ENCODE data around the gene GNG13.

DNA sequence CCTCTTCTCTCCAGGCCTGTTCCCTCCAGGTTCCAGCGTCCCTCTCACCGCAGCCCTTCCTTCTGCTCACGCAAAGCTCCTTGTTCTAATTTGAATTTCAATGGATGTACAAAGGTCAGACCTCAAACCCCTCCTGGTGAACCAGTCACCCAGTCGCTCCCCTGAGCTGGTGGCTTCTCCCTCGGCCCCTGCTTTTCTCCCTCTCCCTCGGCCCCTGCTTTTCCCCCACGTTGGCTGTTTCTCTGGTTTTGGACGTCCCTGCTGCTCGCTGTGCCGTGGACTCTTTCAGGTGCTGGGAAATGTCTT, 48.6 kb downstream of the GNG13 start:
- TF ChIP-seq EP300 (IDR thresholded peaks at IDR 0.05; ENCODE audit: borderline replicate concordance) (no peak), YY1 (IDR thresholded peaks at IDR 0.05; ENCODE audit: low read depth) (no peak), EGR1 (IDR thresholded peaks at IDR 0.05) (no peak), RAD21 (IDR thresholded peaks at IDR 0.05; ENCODE audit: low read depth) (no peak), TEAD4 (IDR thresholded peaks at IDR 0.05) (no peak), CEBPB (IDR thresholded peaks at IDR 0.05) (no peak), TAF1 (IDR thresholded peaks at IDR 0.05; ENCODE audit: low read depth) (no peak), CREB1 (IDR thresholded peaks at IDR 0.05; ENCODE audit: low read depth) (no peak), ZBTB7A (IDR thresholded peaks at IDR 0.05; ENCODE audit: low read depth) (no peak), FOXM1 (IDR thresholded peaks at IDR 0.05; ENCODE audit: borderline replicate concordance, low read depth) (no peak), TCF12 (IDR thresholded peaks at IDR 0.05; ENCODE audit: low read depth) (no peak)
- TF ChIP-seq, protein P1, sequence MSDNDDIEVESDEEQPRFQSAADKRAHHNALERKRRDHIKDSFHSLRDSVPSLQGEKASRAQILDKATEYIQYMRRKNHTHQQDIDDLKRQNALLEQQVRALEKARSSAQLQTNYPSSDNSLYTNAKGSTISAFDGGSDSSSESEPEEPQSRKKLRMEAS (IDR thresholded peaks at IDR 0.05) = no peak
- TF ChIP-seq, protein P2, sequence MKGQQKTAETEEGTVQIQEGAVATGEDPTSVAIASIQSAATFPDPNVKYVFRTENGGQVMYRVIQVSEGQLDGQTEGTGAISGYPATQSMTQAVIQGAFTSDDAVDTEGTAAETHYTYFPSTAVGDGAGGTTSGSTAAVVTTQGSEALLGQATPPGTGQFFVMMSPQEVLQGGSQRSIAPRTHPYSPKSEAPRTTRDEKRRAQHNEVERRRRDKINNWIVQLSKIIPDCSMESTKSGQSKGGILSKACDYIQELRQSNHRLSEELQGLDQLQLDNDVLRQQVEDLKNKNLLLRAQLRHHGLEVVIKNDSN (IDR thresholded peaks at IDR 0.05) = no peak
- TF ChIP-seq, protein P3, sequence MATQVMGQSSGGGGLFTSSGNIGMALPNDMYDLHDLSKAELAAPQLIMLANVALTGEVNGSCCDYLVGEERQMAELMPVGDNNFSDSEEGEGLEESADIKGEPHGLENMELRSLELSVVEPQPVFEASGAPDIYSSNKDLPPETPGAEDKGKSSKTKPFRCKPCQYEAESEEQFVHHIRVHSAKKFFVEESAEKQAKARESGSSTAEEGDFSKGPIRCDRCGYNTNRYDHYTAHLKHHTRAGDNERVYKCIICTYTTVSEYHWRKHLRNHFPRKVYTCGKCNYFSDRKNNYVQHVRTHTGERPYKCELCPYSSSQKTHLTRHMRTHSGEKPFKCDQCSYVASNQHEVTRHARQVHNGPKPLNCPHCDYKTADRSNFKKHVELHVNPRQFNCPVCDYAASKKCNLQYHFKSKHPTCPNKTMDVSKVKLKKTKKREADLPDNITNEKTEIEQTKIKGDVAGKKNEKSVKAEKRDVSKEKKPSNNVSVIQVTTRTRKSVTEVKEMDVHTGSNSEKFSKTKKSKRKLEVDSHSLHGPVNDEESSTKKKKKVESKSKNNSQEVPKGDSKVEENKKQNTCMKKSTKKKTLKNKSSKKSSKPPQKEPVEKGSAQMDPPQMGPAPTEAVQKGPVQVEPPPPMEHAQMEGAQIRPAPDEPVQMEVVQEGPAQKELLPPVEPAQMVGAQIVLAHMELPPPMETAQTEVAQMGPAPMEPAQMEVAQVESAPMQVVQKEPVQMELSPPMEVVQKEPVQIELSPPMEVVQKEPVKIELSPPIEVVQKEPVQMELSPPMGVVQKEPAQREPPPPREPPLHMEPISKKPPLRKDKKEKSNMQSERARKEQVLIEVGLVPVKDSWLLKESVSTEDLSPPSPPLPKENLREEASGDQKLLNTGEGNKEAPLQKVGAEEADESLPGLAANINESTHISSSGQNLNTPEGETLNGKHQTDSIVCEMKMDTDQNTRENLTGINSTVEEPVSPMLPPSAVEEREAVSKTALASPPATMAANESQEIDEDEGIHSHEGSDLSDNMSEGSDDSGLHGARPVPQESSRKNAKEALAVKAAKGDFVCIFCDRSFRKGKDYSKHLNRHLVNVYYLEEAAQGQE (IDR thresholded peaks at IDR 0.05; ENCODE audit: low read depth) = no peak

All from Ishikawa (cell line).